H9 (cell line): ENCODE data around the gene KRT35. TPM values are rescaled to one million over a fixed set of nuclear protein-coding genes. Genes with fewer than 3 reads are reported as not detected.

Experiments
- DNase-seq: peaks from one replicate; pipeline ENCODE4 v3.0.0-alpha.2; 2017
- H2AFZ ChIP-seq: one replicate; pipeline ENCODE4 v1.6.1; 2013; ENCODE audit warnings: mild to moderate bottlenecking, low read length, control low read depth, moderate library complexity
- H2AK5ac ChIP-seq: 2 replicates; pipeline ENCODE4 v1.6.1; 2013; ENCODE audit warnings: low read length, control low read depth, mixed read lengths; ENCODE audit not compliant: insufficient read length
- H2BK120ac ChIP-seq: one replicate; pipeline ENCODE4 v1.6.1; 2013; ENCODE audit warnings: low read depth, mild to moderate bottlenecking, low read length, control low read depth, inconsistent platforms; ENCODE audit not compliant: poor library complexity, severe bottlenecking
- H2BK12ac ChIP-seq: 2 replicates; pipeline ENCODE4 v1.6.1; 2013; ENCODE audit warnings: low read length, control low read depth, mixed read lengths, low read depth; ENCODE audit not compliant: insufficient read length
- H2BK15ac ChIP-seq: 2 replicates; pipeline ENCODE4 v1.6.1; 2013; ENCODE audit warnings: low read depth, low read length, control low read depth
- H2BK20ac ChIP-seq: one replicate; pipeline ENCODE4 v1.6.1; 2013; ENCODE audit warnings: low read depth, mild to moderate bottlenecking, low read length, control low read depth, inconsistent platforms; ENCODE audit not compliant: poor library complexity, severe bottlenecking
- H2BK5ac ChIP-seq: 2 replicates; pipeline ENCODE4 v1.6.1; 2013; ENCODE audit warnings: low read length, control low read depth, mixed read lengths; ENCODE audit not compliant: insufficient read length
- H3K14ac ChIP-seq: 2 replicates; pipeline ENCODE4 v1.6.1; 2013; ENCODE audit warnings: low read length, control low read depth; ENCODE audit not compliant: insufficient read depth
- H3K18ac ChIP-seq: 2 replicates; pipeline ENCODE4 v1.6.1; 2013; ENCODE audit warnings: low read depth, mild to moderate bottlenecking, mixed read lengths, low read length, control low read depth; ENCODE audit not compliant: insufficient read length
- H3K23ac ChIP-seq: 2 replicates; pipeline ENCODE4 v1.6.1; 2013; ENCODE audit warnings: low read length, control low read depth, mixed read lengths, low read depth; ENCODE audit not compliant: insufficient read length
- H3K23me2 ChIP-seq: 2 replicates; pipeline ENCODE4 v1.6.1; 2013; ENCODE audit warnings: low read depth, mild to moderate bottlenecking, mixed read lengths, low read length, control low read depth; ENCODE audit not compliant: insufficient read length, poor library complexity, severe bottlenecking
- H3K27ac ChIP-seq: 2 replicates; pipeline ENCODE4 v1.5.1; 2013; ENCODE audit warnings: low read length, control low read depth, mixed read lengths, low read depth; ENCODE audit not compliant: insufficient read length
- H3K27me3 ChIP-seq: 2 replicates; pipeline ENCODE4 v1.6.1; 2013; ENCODE audit warnings: low read length, control low read depth, inconsistent platforms; ENCODE audit not compliant: insufficient read depth
- H3K4ac ChIP-seq: 2 replicates; pipeline ENCODE4 v1.6.1; 2013; ENCODE audit warnings: low read depth, mild to moderate bottlenecking, control low read depth, inconsistent platforms, low read length, moderate library complexity
- H3K4me1 ChIP-seq: 2 replicates; pipeline ENCODE4 v1.6.1; 2013; ENCODE audit warnings: low read length, control low read depth, inconsistent platforms; ENCODE audit not compliant: insufficient read depth
- H3K4me2 ChIP-seq: 2 replicates; pipeline ENCODE4 v1.6.1; 2013; ENCODE audit warnings: low read length, control low read depth, mixed read lengths; ENCODE audit not compliant: insufficient read length, insufficient read depth
- H3K56ac ChIP-seq: 2 replicates; pipeline ENCODE4 v1.6.1; 2013; ENCODE audit warnings: low read depth, mild to moderate bottlenecking, mixed read lengths, low read length, control low read depth; ENCODE audit not compliant: insufficient read length
- H3K79me1 ChIP-seq: 2 replicates; pipeline ENCODE4 v1.6.1; 2013; ENCODE audit warnings: low read depth, mild to moderate bottlenecking, moderate library complexity, low read length, control low read depth, inconsistent platforms; ENCODE audit not compliant: insufficient read depth, poor library complexity, severe bottlenecking
- H3K79me2 ChIP-seq: 2 replicates; pipeline ENCODE4 v1.6.1; 2013; ENCODE audit warnings: low read length, control low read depth, inconsistent platforms; ENCODE audit not compliant: insufficient read depth
- H3K9ac ChIP-seq: 2 replicates; pipeline ENCODE4 v1.6.1; 2013; ENCODE audit warnings: low read length, control low read depth, mixed read lengths; ENCODE audit not compliant: insufficient read length; ENCODE audit errors: extremely low read depth
- H3K9me3 ChIP-seq: one replicate; pipeline ENCODE4 v1.6.1; 2013; ENCODE audit warnings: low read depth, low read length, inconsistent platforms; ENCODE audit not compliant: control insufficient read depth
- H3T11ph ChIP-seq: one replicate; pipeline ENCODE4 v1.6.1; 2013; ENCODE audit warnings: mild to moderate bottlenecking, low read length, control low read depth, inconsistent platforms
- H4K20me1 ChIP-seq: one replicate; pipeline ENCODE4 v1.6.1; 2013; ENCODE audit not compliant: control insufficient read depth, insufficient read length, insufficient read depth
- H4K5ac ChIP-seq: 2 replicates; pipeline ENCODE4 v1.6.1; 2013; ENCODE audit warnings: low read depth, mild to moderate bottlenecking, mixed read lengths, low read length, control low read depth; ENCODE audit not compliant: insufficient read length
- H4K8ac ChIP-seq: replicated peaks from 2 replicates; pipeline ENCODE4 v1.6.1; 2013; ENCODE audit warnings: low read length, control low read depth, mixed read lengths, low read depth; ENCODE audit not compliant: insufficient read length
- H4K91ac ChIP-seq: 2 replicates; pipeline ENCODE4 v1.6.1; 2013; ENCODE audit warnings: low read depth, mild to moderate bottlenecking, moderate library complexity, mixed read lengths, low read length, control low read depth; ENCODE audit not compliant: insufficient read length
- H3K27ac Mint-ChIP-seq, 3 experiments: 2 replicates in 2 of 3; 3 replicates in 1 of 3; pipeline ENCODE4 v1.8.0; 2020 to 2021; ENCODE audit warnings: mixed read lengths in 3 of 3, mild to moderate bottlenecking in 1 of 3, moderate library complexity in 1 of 3
- H3K27me3 Mint-ChIP-seq: 2 replicates; pipeline ENCODE4 v1.8.0; 2021; ENCODE audit warnings: low read depth, mild to moderate bottlenecking, moderate library complexity, mixed read lengths
- H3K36me3 Mint-ChIP-seq, 3 experiments: 2 replicates in 2 of 3; 3 replicates in 1 of 3; pipeline ENCODE4 v1.8.0; 2020 to 2021; ENCODE audit warnings: low read depth in 3 of 3, mixed read lengths in 3 of 3; ENCODE audit not compliant: insufficient read depth in 1 of 3
- H3K4me1 Mint-ChIP-seq, 2 experiments: 2 replicates each; pipeline ENCODE4 v1.8.0; 2020; ENCODE audit warnings: mixed read lengths in 2 of 2
- H3K4me3 Mint-ChIP-seq, 2 experiments: 2 replicates in 1 of 2; 3 replicates in 1 of 2; pipeline ENCODE4 v1.8.0; 2020 to 2021; ENCODE audit warnings: mild to moderate bottlenecking in 2 of 2, mixed read lengths in 2 of 2, moderate library complexity in 1 of 2
- H3K9me3 Mint-ChIP-seq, 2 experiments: 2 replicates in 1 of 2; 3 replicates in 1 of 2; pipeline ENCODE4 v1.8.0; 2020; ENCODE audit warnings: mild to moderate bottlenecking in 2 of 2, mixed read lengths in 2 of 2, moderate library complexity in 1 of 2
- CTCF ChIP-seq: fragments of 200-600 bp; sonication (generic); conservative IDR thresholded peaks from 3 replicates; pipeline ENCODE4 v1.8.0; 2021; ENCODE audit warnings: antibody characterized with exemption, mild to moderate bottlenecking
- WGBS: extraction: QIAGEN DNeasy Blood & Tissue Kit; methylation state at CpG from one replicate; pipeline ENCODE4 v1.1.7; 2013; ENCODE audit warnings: missing lambda C conversion rate, low lambda C conversion rate, mixed read lengths; ENCODE audit not compliant: insufficient read length; ENCODE audit errors: extremely low coverage; 5-methylcytosine and 5-hydroxymethylcytosine counted together
- total RNA-seq: library from RNA; stranded (reverse); gene quantifications from 2 replicates; pipeline ENCODE4 v1.2.1, GENCODE V29; 2021

Gene KRT35
- total RNA-seq, 1 experiment from 2014 or later, result not detected

- Histone ChIP-seq H4K20me1 (no peaks in the 10 kb centered on the region), H2AK5ac (no peak overlapping the region), H2AFZ (no peak overlapping the region), H3K23me2 (no peaks in the 10 kb centered on the region), H2BK15ac (no peak overlapping the region), H4K91ac (no peak overlapping the region), H2BK20ac (no peak overlapping the region), H4K8ac (no peak overlapping the region), H3K14ac (no peak overlapping the region), H3K56ac (no peak overlapping the region), H3K23ac (no peak overlapping the region), H3K27ac (no peak overlapping the region), H2BK12ac (no peak overlapping the region), H3K79me1 (no peaks in the 10 kb centered on the region), H3K4ac (no peak overlapping the region), H3T11ph (no peak overlapping the region), H3K4me2 (no peak overlapping the region), H3K4me1 (no peaks in the 10 kb centered on the region), H2BK120ac (no peak overlapping the region), H4K5ac (no peak overlapping the region), H3K9ac (no peak overlapping the region), H3K27me3 (no peaks in the 10 kb centered on the region), H3K9me3 (peaks cover 12% of the 10 kb centered on the region), H2BK5ac (no peak overlapping the region), H3K79me2 (no peaks in the 10 kb centered on the region), H3K18ac (no peak overlapping the region)
- Mint-ChIP-seq H3K27me3 (peaks cover 10% of the 10 kb centered on the region), H3K27ac (no peak overlapping the region), H3K4me3 (no peak overlapping the region), H3K4me1 (no peaks in the 10 kb centered on the region), H3K9me3 (peaks cover 3 to 13% of the 10 kb centered on the region in 2 experiments), H3K36me3 (no peaks in the 10 kb centered on the region; a peak in 4 of 7 replicates)
- TF ChIP-seq CTCF, result no peak
- WGBS, result no CpG with 5 or more reads among the region's 4 CpGs
- no peak for DNase-seq
Measured at GRCh38 chr17:41452281-41452680, 28.7 kb downstream of the KRT35 start.
